ENCODE data around the gene ASPM. TPM values are rescaled to one million over a fixed set of nuclear protein-coding genes. Genes with fewer than 3 reads are reported as not detected.

Gene ASPM
- total and polyA plus RNA-seq, 9 of the 15 experiments (the other 6 are each of a cell fraction or from before 2014, with no cell fraction given) = 22.7 to 84.4 (median 46.4) TPM

DNA sequence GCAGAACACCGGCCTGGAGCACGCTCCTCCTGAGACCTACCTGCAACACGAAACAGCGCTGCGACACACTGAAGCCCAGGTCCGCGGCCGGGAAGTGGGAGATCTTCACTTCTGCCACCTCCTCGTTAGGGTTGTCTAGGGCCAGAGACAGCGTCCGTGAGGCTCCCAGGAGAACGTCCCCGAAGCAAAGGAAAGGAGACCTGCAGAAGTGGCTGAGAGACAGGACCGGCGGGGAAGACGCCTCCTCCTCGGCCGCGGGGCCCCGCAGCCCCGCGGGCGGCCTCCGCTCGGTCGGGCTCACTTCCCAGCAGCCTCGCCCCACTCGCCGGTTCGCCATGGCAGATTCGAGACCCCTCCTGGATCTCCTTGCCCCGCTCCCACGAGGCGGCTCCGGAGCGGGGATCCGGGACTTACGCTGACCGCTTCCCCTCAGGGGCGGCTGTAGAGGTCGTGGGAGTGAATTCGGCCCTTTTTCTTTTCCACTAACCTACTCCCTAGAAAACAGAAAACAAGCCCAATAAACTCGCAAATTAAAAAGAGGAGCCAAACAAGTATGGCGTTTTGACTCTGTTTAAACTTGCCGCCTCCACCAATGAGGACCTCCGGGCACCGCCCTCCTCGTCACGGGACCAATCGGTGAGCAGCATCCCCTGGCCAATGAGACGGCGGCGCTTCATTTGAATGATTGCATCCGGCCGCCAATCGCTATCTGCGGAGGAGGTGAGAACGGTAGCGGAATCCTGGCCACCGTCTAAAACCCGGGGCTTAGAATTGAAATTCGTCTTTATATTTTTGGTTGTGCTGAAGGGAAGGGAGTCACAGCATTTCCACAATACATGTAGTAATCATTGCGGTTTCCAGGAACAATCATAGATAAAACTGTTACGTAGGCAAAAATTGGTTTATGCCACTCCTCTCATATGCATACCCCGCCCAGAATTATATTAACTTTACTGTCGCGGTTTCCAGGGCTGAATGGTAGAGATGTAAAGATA, at the start of gene ASPM (continued):
- TF ChIP-seq DEAF1 (CRISPR knock-in tag; IDR thresholded peaks at IDR 0.05) = no peak
- peak; percentile 42 for TF ChIP-seq MEIS2 (IDR thresholded peaks at IDR 0.05; ENCODE audit: partially characterized antibody)
- TF ChIP-seq ZBTB7A (IDR thresholded peaks at IDR 0.05; ENCODE audit: borderline replicate concordance, control insufficient read depth, low read depth, low read length) = peak; percentile 79; the same call in 1 of the 2 replicates
- TF ChIP-seq SOX6 (IDR thresholded peaks at IDR 0.05) = peak; percentile 54
- TF ChIP-seq ZNF23 (CRISPR knock-in tag; IDR thresholded peaks at IDR 0.05) = no peak
- TF ChIP-seq, protein P1, sequence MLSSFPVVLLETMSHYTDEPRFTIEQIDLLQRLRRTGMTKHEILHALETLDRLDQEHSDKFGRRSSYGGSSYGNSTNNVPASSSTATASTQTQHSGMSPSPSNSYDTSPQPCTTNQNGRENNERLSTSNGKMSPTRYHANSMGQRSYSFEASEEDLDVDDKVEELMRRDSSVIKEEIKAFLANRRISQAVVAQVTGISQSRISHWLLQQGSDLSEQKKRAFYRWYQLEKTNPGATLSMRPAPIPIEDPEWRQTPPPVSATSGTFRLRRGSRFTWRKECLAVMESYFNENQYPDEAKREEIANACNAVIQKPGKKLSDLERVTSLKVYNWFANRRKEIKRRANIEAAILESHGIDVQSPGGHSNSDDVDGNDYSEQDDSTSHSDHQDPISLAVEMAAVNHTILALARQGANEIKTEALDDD (IDR thresholded peaks at IDR 0.05) = 0 out of 2 replicates have a peak, but pooled peaks have one; percentile 5
- TF ChIP-seq RB1 (IDR thresholded peaks at IDR 0.05; ENCODE audit: low read depth) = peak; percentile 41; the same call in 1 of the 2 replicates
